RKO (cell line): Measurements from ENCODE around the gene CHRNG.

ENCODE experiments used
- DNase-seq: peaks from one replicate; pipeline ENCODE4 v3.0.0-alpha.2; 2016; ENCODE audit warnings: low spot score

CHRNG gene

GRCh38 chr2:232580648-232580981 is 41.1 kb downstream of the CHRNG start:
- no peak for DNase-seq

DNA sequence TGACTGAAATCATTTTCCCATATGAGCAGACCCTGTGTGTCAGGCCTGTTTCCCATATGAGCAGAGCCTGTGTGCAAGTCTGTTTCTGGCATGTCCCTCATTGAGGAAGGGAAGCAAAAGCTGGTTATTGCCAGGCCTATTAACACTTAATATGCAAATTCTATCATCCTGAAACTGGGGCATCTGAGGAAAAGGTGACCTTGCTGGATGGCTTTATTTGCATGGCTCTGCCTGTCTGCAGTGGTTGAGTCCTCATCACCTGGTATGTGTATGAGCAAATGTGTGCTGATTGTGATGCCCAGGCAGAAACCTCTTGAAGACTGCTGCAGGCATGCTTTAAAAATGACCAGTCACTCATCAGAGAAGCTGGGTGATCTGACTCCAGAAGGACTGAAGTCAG is 42.2 kb downstream of the CHRNG start:
- DNase-seq = no peak

GRCh38 chr2:232584238-232584637 is 44.7 kb downstream of the CHRNG start:
- DNase-seq = no peak

DNA sequence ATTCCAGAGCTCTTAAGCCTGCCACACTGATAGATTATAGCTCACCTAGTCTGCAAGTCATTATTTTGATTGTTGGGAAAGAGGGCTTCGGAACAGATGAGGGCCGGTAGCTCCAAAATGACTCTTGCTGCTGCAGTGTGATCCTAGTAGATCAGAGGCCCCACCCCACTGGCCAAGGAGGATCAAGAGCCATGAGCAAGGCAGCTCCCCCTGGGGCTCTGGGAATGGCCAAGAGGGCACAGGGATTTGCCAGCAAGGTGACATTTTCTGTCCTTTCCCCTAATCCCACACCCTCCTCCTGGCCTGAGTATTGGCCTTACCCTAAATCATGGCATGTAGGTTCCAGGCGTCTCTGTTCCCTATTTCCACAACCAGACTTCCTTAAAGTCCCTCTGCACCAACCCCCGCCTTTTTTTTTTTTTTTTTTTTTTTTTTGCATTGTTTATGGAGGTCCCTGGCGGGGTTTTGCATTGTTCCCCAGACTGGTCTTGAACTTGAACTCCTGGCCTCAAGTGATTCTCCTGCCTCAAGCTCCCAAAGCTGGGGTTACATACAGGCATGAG is 47.5 kb downstream of the CHRNG start:
- DNase-seq = no peak

DNA sequence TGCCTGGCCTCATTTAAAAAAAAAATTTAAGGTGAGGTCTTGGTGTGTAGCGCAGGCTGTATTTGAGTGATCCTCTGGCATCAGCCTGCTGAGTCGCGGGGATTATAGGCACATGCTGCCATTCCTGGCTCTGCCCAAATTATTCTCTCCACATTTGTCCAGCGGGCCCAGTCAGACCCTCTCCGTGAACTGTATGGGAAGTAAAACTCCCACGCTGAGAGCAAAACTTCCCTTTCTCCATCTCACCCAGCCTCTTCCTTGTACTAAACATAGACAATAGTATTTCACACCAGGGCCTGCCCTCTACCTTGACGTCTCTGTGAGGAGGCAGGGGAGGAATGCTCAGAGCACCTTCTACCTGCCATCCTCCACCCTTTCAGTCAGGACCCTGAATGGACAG is 48.0 kb downstream of the CHRNG start:
- DNase-seq = no peak

DNA sequence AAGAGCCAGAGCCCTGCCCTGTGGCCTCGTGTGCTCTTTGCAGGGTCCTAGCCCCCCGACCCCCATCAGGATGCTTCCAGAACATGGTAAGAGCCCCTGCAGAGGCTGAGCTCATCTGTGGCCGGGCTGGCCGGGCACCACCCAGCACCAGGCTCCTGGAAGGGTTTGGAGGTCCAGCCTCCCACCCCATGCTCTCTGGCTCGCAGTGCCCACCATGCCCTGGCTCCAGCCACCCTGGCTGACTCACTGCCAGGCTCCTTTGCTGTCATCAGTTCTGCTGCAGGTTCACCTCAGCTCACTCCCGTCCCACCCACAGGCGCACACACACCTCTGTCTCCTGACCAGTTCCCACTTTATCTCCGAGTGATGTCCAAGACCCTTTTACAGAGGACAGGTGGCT is 48.5 kb downstream of the CHRNG start:
- DNase-seq = no peak

DNA sequence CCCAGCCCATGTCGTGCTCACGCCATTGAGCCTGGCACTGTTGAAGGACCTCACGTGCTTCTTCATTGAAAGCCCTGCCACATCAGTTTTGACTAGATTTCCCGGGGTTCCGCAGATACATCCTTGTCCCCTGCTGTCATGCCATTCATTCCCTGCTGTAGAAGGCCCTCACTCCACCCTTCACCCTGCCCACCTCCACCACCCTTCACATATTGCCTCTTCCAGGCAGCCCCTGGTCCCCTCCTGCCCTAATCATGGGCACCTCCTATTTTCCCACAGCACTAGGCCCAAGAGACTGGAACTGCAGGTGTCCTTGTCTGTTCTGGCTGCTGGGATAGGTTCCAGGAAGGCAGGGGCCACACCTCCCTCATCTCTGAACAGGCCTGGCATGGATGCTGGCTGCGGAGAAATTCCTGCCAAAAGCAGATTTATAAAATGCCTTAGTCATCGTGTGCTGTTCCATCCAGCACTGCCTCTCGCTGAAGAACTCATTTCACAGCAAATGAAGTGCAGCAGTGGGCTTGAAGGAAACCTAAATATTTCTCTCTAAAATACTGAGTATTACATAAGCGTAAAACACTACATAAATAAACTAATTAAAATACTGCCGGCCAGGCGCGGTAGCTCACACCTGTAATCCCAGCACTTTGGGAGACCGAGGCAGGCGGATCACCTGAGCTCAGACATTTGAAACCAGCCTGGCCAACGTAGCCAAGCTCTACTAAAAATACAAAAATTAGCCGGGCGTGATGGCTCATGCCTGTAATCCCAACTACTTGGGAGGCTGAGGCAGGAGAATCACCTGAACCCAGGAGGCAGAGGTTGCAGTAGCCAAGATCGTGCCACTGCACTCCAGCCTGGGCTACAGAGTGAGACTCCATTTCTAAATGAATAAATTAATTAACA is 49.4 kb downstream of the CHRNG start:
- no peak for DNase-seq

- DNase-seq = peak; percentile 79
Observed at GRCh38 chr2:232592772-232593395, 53.4 kb downstream of the CHRNG start.

- no peak for DNase-seq
Observed at GRCh38 chr2:232593982-232594381, 54.5 kb downstream of the CHRNG start.
